GM13977 (cell line): ENCODE results near the gene KANSL2.
"Not testable (repeated sequence)": the region's sequence is repeated elsewhere in the genome, so short reads cannot be mapped to it uniquely, and the experiment has no call there.

ENCODE experiments used
- DNase-seq: peaks from one replicate; pipeline ENCODE4 v3.0.0; 2012; ENCODE audit warnings: low spot score
- in situ Hi-C: fragments of 300-500 bp; cut with MboI; formaldehyde crosslinking; loops from one replicate; pipeline ENCODE4 v1.12.0; 2022; ENCODE audit warnings: low sequenced_read_pairs, low pct_unique_long_range_greater_than_20kb, mixed read lengths, inconsistent platforms; ENCODE audit not compliant: unreplicated experiment
- TF ChIP-seq, protein P1 (sequence below): IDR thresholded peaks from 2 replicates; pipeline ENCODE4 v1.5.1; 2012; ENCODE audit warnings: mild to moderate bottlenecking, control low read depth; ENCODE audit not compliant: insufficient read depth; ENCODE audit errors: extremely low read depth, missing control alignments

KANSL2 gene

GRCh38 chr12:48640854-48641253, 41.2 kb downstream of the KANSL2 start:
- DNase-seq, result no peak
- TF ChIP-seq, protein P1, sequence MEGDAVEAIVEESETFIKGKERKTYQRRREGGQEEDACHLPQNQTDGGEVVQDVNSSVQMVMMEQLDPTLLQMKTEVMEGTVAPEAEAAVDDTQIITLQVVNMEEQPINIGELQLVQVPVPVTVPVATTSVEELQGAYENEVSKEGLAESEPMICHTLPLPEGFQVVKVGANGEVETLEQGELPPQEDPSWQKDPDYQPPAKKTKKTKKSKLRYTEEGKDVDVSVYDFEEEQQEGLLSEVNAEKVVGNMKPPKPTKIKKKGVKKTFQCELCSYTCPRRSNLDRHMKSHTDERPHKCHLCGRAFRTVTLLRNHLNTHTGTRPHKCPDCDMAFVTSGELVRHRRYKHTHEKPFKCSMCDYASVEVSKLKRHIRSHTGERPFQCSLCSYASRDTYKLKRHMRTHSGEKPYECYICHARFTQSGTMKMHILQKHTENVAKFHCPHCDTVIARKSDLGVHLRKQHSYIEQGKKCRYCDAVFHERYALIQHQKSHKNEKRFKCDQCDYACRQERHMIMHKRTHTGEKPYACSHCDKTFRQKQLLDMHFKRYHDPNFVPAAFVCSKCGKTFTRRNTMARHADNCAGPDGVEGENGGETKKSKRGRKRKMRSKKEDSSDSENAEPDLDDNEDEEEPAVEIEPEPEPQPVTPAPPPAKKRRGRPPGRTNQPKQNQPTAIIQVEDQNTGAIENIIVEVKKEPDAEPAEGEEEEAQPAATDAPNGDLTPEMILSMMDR, result no peak
- in situ Hi-C loops, result no loop called here

DNA sequence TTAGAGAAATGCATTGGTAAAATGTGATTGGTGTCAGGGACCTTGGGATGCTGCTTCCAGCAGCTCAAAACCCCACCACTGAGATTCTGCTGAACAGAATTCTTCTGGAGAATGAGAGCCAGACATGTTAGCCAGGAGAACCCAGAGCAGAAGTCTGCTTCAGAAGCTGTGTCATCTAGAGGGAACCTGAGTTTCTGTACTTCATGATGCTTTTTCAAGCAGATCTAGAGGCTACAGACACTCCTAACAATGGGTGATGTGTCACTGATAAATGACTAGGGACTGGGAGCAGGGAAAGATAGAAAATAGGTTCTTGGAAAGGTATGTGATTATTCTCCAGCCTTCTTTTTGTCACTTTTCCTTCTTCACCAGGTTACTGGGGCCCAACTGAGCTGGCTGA, 41.6 kb downstream of the KANSL2 start:
- TF ChIP-seq, protein P1, result no peak
- in situ Hi-C loops, result no loop called here
- no peak for DNase-seq

GRCh38 chr12:48631071-48631470, 51.0 kb downstream of the KANSL2 start:
- in situ Hi-C loops, result no loop called here
- TF ChIP-seq, protein P1, result no peak
- no peak for DNase-seq

DNA sequence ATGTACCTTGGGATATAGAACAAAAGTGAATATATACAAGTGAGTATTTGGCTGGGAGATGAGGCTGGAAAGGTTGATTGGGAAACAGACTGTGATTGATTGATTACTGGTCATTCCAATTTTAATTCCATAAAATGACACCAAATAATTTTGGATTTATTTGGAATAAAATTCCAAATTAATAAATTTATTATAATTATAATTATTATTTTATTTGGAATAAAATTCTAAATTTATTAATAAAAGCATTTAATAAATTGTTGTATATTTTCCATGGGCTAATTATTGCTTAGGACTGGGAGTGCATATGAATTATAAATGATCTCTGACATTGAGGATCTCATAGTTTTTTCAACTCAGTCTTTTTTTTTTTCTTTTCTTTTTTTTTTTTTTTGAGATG, 51.7 kb downstream of the KANSL2 start:
- no peak for DNase-seq
- TF ChIP-seq, protein P1, result no peak
- in situ Hi-C loops, result no loop called here

- TF ChIP-seq, protein P1, result no peak
- in situ Hi-C loops, result no loop called here
- no peak for DNase-seq
Observed at GRCh38 chr12:48629541-48629940, 52.5 kb downstream of the KANSL2 start.

GRCh38 chr12:48627556-48627955, 54.5 kb downstream of the KANSL2 start:
- no peak for DNase-seq
- in situ Hi-C loops, result no loop called here
- TF ChIP-seq, protein P1, result no peak

DNA sequence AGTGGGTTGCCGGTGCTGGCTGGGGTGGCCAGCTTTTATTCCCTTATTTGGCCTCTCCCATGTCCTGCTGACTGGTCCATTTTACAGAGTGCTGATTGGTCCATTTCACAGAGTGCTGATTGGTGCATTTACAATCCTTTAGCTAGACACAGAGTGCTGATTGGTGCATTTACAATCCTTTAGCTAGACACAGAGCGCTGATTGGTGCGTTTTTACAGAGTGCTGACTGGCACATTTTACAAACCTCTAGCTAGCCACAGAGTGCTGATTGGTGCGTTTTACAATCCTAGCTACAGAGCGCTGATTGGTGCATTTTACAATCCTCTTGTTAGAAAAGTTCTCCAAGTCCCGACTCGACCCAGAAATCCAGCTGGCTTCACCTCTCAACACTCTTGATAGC, 59.0 kb downstream of the KANSL2 start:
- DNase-seq, result not testable (repeated sequence)
- in situ Hi-C loops, result loop anchor here (25.0 kb wide), 1 partner anchor 436 kb away; the partner anchor contains the start of gene CCDC184
